K562 treated with DMSO at 1 percent for 4 hours (cell line): ENCODE measurements around the gene C10orf88. TPM values are rescaled to one million over a fixed set of nuclear protein-coding genes. Genes with fewer than 3 reads are reported as not detected.

Experiments used
- total RNA-seq: library from RNA; unstranded; fragments of 300-600 nt; gene quantifications from 2 replicates; pipeline ENCODE4 v1.2.3, GENCODE V29; 2022; ENCODE audit not compliant: insufficient read depth

The C10orf88 gene
- 2.5 and 5.3 TPM in 2 replicates for total RNA-seq

GRCh38 chr10:122953902-122954730, at the start of gene C10orf88:
TSS of gene C10orf88 (minus strand) at chr10:122954227. CDS start at chr10:122954178, 49 bp downstream.

GRCh38 chr10:122980209-122981065, 26.4 kb upstream of the C10orf88 start, which contains the start of gene PSTK:
TSS of gene PSTK (plus strand) at chr10:122980401. CDS start at chr10:122980480, 79 bp downstream.

GRCh38 chr10:122910310-122910709, 43.7 kb downstream of the C10orf88 start, which contains the start of gene FAM24A:
TSS of gene FAM24A (plus strand) at chr10:122910610. CDS start at chr10:122911635, 1,025 bp downstream.

Other genes with a start within 250 kb of the C10orf88 start
- 0.56 and 0.92 TPM in 2 replicates for gene CUZD1, start 108.4 kb downstream of the C10orf88 start, total RNA-seq
- gene FAM24B, start 74.6 kb downstream of the C10orf88 start, total RNA-seq, result 10.9 TPM in 1 of 2 replicates, not detected in the other
- gene FAM24A, start 43.6 kb downstream of the C10orf88 start, total RNA-seq, result not detected in 2 replicates
- gene PSTK, start 26.2 kb upstream of the C10orf88 start, total RNA-seq, result 10.7 and 11.7 TPM in 2 replicates
- 4.6 and 5.5 TPM in 2 replicates for gene IKZF5, start 54.6 kb upstream of the C10orf88 start, total RNA-seq
- 1.7 and 2.7 TPM in 2 replicates for gene ACADSB, start 54.8 kb upstream of the C10orf88 start, total RNA-seq
- gene HMX3, start 181.7 kb upstream of the C10orf88 start, total RNA-seq, result 20.7 and 31.3 TPM in 2 replicates
- 0.85 and 1.8 TPM in 2 replicates for gene HMX2, start 193.9 kb upstream of the C10orf88 start, total RNA-seq
- gene BUB3, start 200.2 kb upstream of the C10orf88 start, total RNA-seq, result 119 and 153 TPM in 2 replicates